OCI-LY1 (cell line): ENCODE measurements around the gene TMEM176B.

Experiments
- CTCF ChIP-seq: fragments of 200-600 bp; sonication (generic), shearing (Covaris generic); IDR thresholded peaks from 2 replicates; pipeline ENCODE4 v1.5.1; 2017; ENCODE audit warnings: mild to moderate bottlenecking, antibody characterized with exemption, low read length, moderate library complexity, mixed read lengths
- EZH2 ChIP-seq: fragments of 200-600 bp; sonication (generic), shearing (Covaris generic); IDR thresholded peaks from 2 replicates; pipeline ENCODE4 v1.8.0; 2017; ENCODE audit warnings: borderline replicate concordance, mixed run types, mild to moderate bottlenecking, antibody characterized with exemption, low read length, moderate library complexity, mixed read lengths

GRCh38 chr7:150823484-150824126 lies 23.4 kb upstream of the TMEM176B start:
- TF ChIP-seq CTCF: no peak
- no peak for TF ChIP-seq EZH2
